GM18526 (cell line): Measurements from ENCODE around the gene USP3.
A peak's percentile ranks its signal among the peaks of the same experiment; 100 is the strongest.

Experiments used
- POLR2A ChIP-seq: IDR thresholded peaks from 3 replicates; pipeline ENCODE4 v1.6.1; 2011; ENCODE audit not compliant: insufficient read length; ENCODE audit errors: extremely low read depth

USP3 gene

DNA sequence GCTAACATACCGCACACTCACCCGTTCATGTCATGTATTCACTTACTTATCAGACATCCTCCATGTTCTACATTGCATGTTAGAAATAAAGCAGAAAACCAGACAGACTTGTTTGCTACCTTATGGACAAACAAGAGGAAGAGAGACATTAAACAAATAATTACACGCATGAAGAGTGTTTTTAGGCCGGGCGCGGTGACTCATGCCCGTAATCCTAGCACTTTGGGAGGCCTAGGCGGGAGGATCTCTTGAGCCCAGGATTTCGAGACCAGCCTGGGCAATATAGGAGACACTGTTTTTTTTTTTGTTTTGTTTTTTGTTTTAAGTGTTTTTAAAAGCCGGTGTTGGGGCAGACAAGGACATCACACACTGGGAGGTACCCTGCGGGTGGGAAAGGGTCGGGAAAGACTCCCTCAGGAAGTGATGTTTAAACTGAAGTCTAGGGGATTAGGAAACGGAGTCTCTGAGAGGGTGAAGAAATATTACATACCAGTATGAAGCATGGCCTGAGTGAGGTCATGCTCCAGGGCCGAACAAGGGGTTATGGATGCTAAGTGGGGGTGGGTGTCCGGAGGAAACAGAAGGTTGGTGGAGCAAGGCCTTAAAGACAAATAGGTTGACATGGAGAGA lies 2.1 kb upstream of the USP3 start:
- TF ChIP-seq POLR2A, result no peak

DNA sequence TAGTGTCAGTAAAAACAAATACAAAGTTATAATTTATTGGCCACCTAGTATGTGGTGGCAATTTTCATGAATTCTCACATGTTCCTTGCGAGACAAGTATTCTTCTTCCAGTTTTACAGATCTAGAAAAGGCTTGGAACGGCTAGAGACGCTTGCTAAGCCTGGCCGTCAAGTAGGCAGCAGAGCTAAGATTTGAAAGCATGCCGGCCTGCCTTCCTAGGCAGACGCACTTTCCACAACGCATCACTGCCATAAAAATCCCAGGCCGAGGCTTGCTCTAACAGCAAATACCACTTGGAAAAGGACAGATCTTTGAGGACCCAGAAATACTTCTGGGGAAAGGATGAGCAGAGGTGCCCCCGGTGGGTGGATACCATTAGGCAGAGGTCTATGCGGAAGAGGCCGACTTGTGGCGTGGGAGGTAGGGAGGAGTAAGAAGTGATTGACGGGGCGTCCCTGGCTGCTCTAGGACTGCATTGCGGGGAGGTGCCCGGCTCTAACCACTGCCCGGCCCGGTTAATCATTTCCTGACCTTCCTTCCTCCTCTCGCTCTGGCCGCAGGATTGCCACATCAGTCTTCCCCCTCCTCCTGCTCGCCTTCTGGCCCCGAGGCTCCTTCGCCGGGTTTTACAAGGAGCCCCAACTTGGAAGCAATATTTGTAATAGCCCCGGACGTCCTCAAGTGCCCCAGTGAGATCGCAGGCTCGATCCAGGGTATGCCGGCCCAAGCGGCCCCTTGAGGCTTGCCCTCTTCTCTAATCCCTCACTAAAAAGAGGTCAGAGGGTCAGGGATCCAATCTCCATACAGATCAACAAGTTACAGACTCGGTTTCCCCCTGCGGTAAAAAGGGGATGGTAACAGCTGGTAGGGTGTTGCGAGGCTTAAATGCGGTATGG lies 1.3 kb upstream of the USP3 start:
- TF ChIP-seq POLR2A, result peak; percentile 13

DNA sequence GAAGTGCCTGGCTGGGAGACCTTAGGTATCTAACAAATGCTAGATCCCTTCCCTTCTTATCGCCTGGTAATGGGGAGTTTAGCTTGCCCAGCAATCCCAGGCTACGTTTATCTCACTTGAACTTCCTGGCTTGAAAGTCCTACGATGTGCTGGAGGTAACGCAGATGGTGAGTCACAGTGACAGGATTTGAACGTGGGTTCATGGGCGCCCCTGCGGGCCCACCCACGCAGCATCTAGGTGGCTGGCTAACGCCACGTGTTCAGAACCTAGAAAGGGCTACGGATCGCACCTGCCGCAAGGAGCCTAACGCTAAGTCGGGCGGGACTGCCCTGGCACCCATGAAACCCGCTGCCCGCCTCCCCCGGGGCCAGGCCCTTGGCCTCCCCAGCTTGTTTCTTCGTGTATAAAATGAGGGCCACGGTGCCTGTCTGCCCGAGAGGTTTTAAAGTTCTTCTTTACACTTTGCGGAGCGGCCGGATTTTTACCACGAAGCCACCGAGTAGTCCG lies 600 bp upstream of the USP3 start:
- peak; percentile 67 for TF ChIP-seq POLR2A

DNA sequence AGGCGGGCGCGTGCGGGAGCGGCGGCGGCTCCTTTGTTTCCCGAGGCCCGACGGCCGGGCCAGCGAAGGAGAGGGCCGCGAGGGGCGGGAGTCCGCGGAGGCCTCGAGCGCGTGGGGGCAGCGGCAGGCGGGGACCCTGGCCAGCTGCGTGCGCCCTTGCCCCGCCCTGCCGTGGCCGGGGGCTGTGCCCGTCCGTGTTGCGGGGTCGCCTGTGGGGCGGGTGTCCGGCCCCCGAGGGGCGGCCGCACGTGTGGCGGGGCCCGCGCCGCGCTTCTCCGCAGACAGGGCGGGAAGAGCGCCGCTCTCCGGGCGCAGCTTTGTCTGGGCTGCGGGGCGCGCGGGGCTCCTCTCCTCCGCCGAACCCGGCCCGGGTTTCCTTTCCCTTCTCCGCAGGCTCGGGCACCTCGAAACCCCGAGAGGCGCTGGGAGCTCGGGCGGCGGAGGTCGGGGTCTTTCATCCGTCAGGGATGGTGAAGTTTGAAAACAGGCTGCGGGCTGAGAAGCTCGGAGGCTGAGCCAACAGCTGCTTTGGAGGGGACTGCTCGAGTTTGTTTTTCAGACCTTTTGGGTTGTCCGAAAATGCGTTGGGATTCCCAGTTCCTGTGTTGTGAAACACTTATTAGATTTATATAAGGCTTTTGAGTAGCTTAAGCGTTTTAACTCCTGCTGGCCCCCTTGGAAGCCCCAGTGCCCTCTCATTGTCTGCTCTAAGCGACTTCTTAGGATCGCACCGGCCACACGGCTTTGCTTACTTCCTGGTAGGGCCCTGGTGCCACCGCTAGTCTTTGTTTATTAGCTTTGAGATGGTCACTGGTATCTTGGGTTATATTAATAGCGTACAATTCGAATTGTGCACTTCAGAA lies 817 bp downstream of the USP3 start:
- peak; percentile 29 for TF ChIP-seq POLR2A

DNA sequence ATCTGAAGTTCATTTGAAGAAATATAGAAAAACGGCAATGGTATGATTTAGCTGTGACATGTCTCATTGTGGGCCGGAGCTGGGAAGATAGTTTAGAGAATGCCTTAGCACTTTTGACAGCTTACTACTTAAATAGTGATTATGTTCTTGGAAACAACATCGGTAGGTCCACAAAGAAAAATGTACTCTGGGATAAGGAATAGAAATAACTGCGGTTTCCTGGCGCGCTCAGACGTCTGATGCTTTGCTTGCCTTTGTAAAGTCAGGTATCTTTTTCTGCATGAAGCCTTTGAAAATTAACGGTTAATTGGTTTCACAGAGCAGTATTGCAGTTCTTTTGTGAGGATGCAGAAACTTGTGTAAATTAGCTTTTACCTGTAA lies 1.4 kb downstream of the USP3 start:
- no peak for TF ChIP-seq POLR2A

DNA sequence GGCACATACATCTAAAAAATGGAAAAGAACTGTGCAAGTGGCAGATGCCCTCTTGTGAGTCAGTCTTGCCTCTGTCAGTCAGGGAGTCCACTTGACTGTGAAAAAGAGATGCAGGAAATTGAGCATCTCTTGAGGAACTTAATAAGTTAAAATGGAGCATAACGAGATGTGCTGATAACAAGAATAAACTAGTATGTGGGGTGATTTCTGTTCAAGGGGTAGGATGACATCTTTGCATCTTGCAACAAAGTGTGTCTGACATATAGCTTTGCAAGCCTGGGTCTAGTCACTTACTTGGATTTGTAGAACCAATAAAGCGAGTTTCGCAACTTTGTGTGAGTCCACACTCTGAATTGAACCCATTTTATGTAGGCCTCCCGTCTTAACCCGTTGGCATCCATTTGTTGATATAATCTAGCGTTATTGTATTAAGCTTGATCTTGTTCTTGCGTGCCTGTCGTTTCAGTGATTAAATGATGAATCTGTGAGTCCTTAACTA lies 2.2 kb downstream of the USP3 start:
- TF ChIP-seq POLR2A, result no peak

DNA sequence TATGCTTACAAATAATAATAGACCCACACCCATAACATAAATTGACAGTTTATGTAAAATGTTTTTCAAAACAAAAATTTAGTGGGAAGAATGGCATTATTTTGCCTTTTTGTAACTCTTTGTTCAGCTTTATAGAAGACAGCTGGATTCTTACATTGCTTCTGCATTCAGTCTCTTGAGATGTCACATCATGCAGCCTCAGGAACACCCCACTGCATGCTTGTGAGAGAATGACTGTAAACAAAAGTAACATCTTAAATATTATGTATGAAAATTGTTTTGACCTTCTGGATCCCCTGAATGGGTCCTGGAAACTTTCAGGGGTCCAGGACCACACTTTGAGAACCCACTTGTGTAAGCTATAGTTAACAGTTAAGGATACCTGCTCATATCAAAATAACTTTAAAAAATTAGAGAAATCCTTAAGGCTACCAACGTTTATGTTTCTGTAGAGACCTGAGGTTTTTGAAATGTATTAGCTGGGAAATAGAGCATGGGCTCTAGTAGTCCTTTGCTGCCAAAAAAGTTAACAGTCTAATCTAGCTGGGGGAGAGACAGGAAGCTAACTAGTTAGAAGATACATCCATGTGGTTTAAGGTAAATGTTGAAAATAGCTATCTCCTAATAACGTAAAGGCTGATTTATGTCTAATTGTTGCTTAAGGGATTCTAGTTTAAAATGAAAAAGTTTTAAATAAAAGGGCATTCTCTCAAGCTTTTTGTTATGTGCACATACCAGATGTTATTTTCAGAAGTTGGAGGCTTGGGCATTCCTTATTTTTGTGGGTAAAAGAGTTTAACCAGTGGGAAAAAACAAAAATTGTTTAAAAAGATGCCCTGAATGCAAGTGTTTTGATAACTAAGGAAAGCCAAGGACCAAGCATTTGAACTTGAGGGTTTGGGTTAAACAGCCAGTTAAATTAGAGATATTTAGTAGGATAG lies 3.8 kb downstream of the USP3 start:
- no peak for TF ChIP-seq POLR2A

DNA sequence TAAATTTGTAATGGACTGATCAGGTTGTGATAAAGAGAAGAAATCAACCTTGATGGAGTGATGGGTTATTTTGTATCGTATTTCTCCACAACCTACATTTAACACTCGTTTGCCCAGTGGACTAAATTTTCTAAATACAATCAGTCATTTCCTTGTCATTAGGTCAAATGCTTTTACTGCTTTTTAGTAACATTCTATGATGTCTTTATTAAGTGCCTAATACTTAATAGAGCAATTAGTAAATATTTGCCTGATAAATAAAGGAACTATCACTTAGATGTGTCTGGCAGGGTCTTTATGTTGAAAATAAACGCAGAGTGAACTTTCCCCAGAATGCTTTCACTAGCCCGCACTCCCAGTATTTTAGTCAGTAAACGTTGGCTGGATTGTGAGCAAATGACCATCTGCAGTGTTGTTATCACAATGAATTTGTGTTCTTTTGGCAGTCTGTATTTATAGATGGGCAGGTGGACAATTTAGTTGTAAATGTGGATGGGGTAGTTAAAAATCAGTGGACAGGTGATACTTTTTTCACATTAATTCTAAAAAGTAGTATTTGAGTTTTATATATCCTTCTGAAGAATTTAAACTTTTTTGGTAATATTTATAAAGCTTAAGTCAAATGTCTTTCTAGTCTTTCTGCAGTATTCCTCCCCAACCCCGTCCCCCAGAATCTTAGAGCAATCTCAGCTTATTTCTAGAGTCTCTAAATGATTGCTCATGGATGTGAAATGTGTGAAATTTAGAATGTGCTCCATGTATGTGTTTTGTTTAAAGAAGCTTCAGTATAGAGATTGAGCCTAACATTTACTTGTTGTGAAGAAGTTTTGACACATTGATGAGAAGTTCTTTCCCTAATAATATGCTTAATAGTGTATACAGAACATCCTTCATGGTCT lies 4.9 kb downstream of the USP3 start:
- TF ChIP-seq POLR2A, result no peak

DNA sequence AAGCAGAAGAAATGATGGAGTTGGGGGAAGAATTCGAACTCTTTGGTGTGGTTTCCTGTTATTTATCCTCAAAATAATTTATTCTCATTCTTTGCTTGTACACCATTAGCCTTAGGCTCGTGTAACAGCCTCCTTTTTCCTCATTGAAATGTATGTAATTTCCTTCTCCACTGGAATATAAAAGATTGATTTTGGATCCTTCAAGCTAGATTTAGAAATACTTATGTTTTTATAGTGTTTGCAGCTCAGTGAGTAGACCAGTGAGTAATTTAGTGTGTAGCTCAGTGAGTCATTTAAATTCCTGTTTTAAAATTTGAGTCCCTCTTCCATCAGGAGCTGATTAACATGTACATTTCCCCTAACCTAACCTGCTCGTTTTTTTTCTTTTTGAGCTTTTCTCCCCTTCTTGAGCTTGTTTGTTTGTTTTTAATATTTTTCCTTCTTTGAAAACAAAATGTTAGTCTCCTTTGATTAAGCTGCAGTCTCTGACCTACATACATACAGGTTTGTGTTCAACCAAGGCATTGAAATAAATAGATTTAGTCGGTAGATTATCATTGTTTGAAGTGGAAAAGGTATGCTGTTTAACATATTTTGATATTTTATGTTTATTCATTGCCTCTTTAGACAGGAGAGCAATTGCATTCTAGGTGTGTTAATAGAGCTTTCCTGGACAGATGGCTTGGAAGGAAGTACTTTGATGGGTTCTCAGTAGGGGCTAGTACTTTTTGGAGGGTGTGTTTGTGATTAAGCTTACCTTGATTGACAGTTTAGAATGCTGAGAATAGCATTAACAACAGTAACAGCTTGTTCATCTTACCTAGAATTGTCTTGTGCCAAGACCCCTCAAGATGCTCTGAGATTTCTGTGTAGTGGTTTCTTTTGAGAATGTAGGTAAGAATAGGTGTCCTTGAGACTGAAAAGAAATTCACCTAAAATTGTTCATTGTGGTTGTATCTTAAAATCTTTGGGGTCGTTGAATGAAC lies 5.9 kb downstream of the USP3 start:
- no peak for TF ChIP-seq POLR2A

DNA sequence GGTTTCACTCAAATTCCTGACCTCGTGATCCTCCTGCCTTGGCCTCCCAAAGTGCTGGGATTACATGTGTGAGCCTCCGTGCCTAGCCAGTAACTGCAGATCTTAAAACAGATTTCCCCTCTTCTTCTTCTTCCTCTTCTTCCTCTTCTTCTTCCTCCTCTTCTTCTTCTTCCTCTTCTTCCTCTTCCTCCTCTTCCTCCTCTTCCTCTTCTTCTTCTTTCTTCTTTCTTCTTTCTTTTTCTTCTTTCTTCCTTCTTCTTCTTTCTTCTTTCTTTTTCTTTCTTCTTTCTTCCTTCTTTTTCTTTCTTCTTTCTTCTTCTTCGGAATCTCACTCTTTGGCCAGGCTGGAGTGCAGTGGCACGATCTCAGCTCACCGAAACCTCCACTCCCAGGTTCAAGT lies 7.8 kb downstream of the USP3 start:
- no peak for TF ChIP-seq POLR2A

DNA sequence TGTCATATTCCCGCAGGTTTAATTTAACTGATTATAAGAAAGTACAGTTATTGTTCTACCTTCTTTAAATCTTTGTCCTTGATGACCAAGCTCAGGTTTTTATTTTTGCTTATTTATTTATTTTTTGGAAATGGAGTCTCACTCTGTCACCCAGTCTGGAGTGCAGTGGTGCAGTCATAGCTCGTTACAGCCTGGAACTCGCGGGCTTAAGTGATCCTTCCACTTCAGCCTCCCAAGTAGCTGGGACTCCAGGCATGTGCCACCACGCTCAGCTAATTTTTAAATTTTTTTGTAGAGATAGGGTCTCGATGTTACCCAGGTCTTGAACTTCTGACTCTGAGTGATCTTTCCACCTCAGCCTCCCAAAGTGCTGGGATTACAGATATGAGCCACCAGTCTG lies 8.9 kb downstream of the USP3 start:
- TF ChIP-seq POLR2A, result no peak

DNA sequence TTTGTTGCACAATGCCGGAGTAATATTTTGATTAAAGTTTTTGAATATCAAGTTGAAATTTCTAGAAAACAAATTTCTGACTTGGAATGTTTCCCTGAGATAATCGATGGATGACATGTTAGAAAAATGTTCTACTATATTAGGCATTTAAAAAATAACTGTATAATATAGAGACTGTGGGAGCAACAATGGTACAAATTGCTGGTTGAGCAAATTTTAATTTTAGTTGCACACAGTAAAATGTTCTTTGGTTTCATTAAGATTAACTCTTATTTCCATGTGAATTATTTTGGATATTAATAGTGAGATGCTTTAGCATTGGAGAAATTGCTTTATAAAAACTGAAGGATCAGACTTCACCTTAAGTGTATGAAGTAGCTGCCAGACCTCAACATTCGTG lies 9.3 kb downstream of the USP3 start:
- no peak for TF ChIP-seq POLR2A
